ENCODE data around the gene PTPRN2.

The PTPRN2 gene

DNA sequence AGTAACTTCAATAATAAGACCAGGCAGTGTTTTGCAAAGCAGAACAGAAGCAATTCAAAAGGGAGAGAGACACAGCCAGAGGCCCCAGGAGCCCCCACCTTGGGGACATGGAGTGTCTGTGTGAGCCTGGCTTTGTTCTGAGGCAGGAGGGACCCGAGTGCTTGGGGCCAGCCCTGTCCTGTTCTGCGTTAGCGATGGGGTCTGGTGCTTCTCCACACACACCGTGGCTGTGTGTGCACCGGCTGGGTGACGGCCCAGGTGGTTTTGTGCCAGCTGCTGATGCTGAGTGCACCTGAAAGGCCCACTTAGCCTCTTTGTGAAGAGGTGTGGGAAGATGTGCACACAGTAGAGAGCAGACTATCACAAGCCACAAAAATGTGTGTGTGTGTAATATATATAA lies 781.9 kb downstream of the PTPRN2 start:
- ChIA-PET CTCF (no interaction called here), POLR2A (no interaction called here)
- no peak for TF ChIP-seq FOXK2 (IDR thresholded peaks at IDR 0.05)
- no peak for TF ChIP-seq FOXA1 (IDR thresholded peaks at IDR 0.05)
- DNase-seq (ENCODE audit: extremely low spot score): no peak

DNA sequence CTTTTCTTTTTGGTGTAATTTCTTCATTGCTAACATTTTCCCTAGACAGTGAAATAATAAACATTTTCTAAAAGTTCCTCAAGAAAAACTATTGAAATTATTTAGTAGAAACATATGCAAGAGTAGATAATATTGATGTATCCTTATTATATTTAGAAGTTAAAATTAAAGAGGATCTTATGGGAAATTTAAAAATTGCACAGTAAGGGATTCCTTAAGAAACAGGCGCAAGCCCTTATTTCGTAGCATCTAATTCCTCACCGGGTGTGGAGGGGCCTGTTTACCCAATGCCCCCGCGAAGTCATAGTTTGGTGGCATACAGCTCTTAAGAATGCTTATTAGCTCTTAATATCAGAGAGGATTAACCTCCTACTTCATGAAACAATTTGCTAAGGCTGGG lies 783.7 kb downstream of the PTPRN2 start:
- CTCF ChIA-PET: no interaction called here
- no peak for DNase-seq (ENCODE audit: extremely low spot score)
- TF ChIP-seq CTBP1 (IDR thresholded peaks at IDR 0.05; ENCODE audit: borderline replicate concordance): no peak
- TF ChIP-seq ELF4 (IDR thresholded peaks at IDR 0.05): no peak
- no peak for TF ChIP-seq FOXM1 (IDR thresholded peaks at IDR 0.05; ENCODE audit: borderline replicate concordance)
- TF ChIP-seq FOXA1 (IDR thresholded peaks at IDR 0.05): no peak
- no peak for TF ChIP-seq SP1 (IDR thresholded peaks at IDR 0.05)
- no peak for TF ChIP-seq NFRKB (IDR thresholded peaks at IDR 0.05)
- TF ChIP-seq TARDBP (IDR thresholded peaks at IDR 0.05): no peak
- no peak for TF ChIP-seq LEF1 (IDR thresholded peaks at IDR 0.05; ENCODE audit: borderline replicate concordance)
- POLR2A ChIA-PET: no interaction called here

DNA sequence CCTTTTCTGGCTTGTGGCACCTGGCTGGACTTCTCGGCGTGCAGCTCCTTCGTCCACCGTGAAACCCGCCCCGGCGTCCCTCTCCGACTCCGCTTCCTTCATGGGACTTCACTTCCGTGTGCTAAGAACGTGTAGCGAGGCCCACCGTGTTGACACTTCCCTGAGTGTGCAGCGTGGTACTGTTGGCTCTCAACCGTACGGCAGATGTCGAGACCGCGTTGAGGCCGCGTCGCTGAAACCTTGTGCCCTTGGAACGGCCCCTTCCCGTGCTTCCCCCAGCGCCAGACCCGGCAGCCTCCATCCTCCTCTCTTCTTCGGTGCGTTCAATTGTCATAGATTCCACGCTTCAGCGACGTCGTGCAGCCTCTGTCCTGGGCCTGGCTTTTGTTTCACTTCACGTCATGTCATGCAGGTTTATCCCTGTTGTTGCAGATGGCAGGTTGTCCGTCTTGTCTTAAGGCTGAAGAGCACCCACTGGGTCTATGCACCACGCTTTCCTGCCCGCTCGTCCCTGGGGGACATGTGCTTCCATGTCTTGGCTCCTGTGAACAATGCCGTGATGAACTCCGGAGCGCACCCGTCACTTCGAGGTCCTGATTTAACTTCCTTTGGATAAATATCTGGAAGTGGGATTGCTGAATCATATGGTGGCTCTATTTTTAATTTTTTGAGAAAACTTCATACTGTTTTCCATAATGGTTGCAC lies 785.5 kb downstream of the PTPRN2 start:
- ChIA-PET CTCF (no interaction called here), POLR2A (no interaction called here)
- TF ChIP-seq FOXK2 (IDR thresholded peaks at IDR 0.05): no peak
- no peak for TF ChIP-seq LEF1 (IDR thresholded peaks at IDR 0.05; ENCODE audit: borderline replicate concordance)
- no peak for TF ChIP-seq ARNT (IDR thresholded peaks at IDR 0.05)
- TF ChIP-seq FOXM1 (IDR thresholded peaks at IDR 0.05; ENCODE audit: borderline replicate concordance): no peak
- TF ChIP-seq SP1 (IDR thresholded peaks at IDR 0.05): no peak
- no peak for TF ChIP-seq FOXA1 (IDR thresholded peaks at IDR 0.05)
- no peak for TF ChIP-seq CTBP1 (IDR thresholded peaks at IDR 0.05; ENCODE audit: borderline replicate concordance)
- TF ChIP-seq BHLHE40 (IDR thresholded peaks at IDR 0.05; ENCODE audit: borderline replicate concordance): no peak
- TF ChIP-seq ELF4 (IDR thresholded peaks at IDR 0.05): no peak
- no peak for TF ChIP-seq TARDBP (IDR thresholded peaks at IDR 0.05)
- TF ChIP-seq L3MBTL2 (conservative IDR thresholded peaks at IDR 0.05): no peak
- no peak for TF ChIP-seq SUZ12 (IDR thresholded peaks at IDR 0.05)
- no peak for TF ChIP-seq ZNF384 (IDR thresholded peaks at IDR 0.05)
- TF ChIP-seq, protein P1, sequence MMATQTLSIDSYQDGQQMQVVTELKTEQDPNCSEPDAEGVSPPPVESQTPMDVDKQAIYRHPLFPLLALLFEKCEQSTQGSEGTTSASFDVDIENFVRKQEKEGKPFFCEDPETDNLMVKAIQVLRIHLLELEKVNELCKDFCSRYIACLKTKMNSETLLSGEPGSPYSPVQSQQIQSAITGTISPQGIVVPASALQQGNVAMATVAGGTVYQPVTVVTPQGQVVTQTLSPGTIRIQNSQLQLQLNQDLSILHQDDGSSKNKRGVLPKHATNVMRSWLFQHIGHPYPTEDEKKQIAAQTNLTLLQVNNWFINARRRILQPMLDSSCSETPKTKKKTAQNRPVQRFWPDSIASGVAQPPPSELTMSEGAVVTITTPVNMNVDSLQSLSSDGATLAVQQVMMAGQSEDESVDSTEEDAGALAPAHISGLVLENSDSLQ (IDR thresholded peaks at IDR 0.05): no peak
- no peak for TF ChIP-seq HDGF (IDR thresholded peaks at IDR 0.05; ENCODE audit: borderline replicate concordance)
- DNase-seq (ENCODE audit: extremely low spot score): no peak

DNA sequence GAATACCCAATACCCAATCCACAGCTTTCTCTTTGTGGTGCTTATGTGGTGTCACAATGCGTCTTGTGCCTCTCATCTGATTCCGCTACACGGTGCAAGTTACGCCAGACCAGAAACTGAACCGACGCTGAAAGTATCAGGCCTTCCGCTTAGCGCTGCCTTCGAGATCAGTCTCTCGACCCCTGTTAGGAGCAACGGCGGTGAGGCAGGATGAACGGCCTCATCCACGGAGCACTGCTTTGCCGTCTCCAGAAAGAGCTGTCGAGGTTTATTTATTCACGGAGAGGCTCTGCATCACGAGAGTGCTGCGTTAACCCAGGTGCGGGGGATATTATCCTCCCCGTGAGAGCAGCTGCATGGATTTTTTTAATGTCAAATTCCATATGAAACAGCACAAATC lies 786.5 kb downstream of the PTPRN2 start:
- POLR2A ChIA-PET: no interaction called here
- TF ChIP-seq NFRKB (IDR thresholded peaks at IDR 0.05) (no peak), HDGF (IDR thresholded peaks at IDR 0.05; ENCODE audit: borderline replicate concordance) (no peak), FOXA1 (IDR thresholded peaks at IDR 0.05) (no peak), ARNT (IDR thresholded peaks at IDR 0.05) (no peak), ZNF384 (IDR thresholded peaks at IDR 0.05) (no peak), FOXK2 (IDR thresholded peaks at IDR 0.05) (no peak), SP1 (IDR thresholded peaks at IDR 0.05) (no peak)
- TF ChIP-seq, protein P1 (IDR thresholded peaks at IDR 0.05): no peak
- CTCF ChIA-PET: no interaction called here
- DNase-seq (ENCODE audit: extremely low spot score): no peak

DNA sequence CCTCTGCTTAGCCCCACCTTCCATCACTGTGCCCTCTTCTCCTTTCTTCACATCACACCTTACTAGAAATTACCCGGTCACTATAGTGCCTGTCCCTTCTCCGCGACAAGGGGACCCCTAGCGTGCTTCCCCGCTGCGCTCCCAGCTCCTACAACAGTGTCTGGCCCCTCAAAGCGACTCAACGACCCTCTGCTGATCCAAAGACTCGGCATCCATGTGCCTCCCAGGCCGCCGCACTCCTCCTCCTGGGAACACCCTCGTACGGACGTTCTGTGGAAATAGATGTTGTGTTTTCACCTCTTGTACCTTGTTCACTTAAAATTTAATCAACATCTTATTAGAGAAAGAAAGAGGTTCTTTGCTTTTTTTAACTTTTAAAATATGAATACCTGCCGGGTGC lies 787.3 kb downstream of the PTPRN2 start:
- POLR2A ChIA-PET: no interaction called here
- CTCF ChIA-PET: no interaction called here
- DNase-seq (ENCODE audit: extremely low spot score): no peak
- TF ChIP-seq NFRKB (IDR thresholded peaks at IDR 0.05) (no peak), SUZ12 (IDR thresholded peaks at IDR 0.05) (no peak), LEF1 (IDR thresholded peaks at IDR 0.05; ENCODE audit: borderline replicate concordance) (no peak), ELF4 (IDR thresholded peaks at IDR 0.05) (no peak), ARNT (IDR thresholded peaks at IDR 0.05) (no peak), HDGF (IDR thresholded peaks at IDR 0.05; ENCODE audit: borderline replicate concordance) (no peak), ZNF384 (IDR thresholded peaks at IDR 0.05) (no peak)

DNA sequence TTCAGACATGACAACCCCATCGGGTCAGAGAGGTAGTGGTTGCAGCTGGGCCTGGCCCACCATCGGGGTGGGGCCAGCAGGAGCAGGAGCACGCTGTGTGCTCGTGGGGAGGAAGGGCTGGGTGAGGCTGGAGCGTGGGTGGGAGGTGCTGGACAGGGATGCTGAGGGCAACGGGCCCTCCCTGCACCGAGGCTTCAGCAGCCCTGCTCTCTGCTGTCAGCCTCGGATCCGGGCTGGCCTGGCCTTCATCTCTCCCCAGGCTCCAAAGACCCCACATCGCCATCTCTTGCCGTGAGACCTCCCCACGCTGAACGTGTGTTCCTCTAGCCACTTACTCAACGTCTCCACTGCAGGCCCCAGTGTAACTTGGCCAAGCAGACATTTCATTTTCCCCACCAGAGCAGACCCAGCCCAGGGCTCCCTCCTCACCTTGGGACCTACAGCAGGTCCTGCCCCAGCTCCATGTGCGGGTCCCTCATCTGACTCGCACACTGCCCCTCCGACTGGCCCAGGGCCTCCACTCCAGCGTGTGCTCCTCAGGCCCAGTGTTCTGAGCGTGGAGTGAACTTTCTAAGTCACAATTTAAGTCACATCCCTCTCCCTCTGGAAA lies 788.4 kb downstream of the PTPRN2 start:
- no peak for DNase-seq (ENCODE audit: extremely low spot score)
- ChIA-PET CTCF (no interaction called here), POLR2A (no interaction called here)
- no peak for TF ChIP-seq BHLHE40 (IDR thresholded peaks at IDR 0.05; ENCODE audit: borderline replicate concordance)
- no peak for TF ChIP-seq FOXK2 (IDR thresholded peaks at IDR 0.05)
- TF ChIP-seq ARNT (IDR thresholded peaks at IDR 0.05): no peak
- TF ChIP-seq ZNF384 (IDR thresholded peaks at IDR 0.05): no peak
- TF ChIP-seq, protein P1 (IDR thresholded peaks at IDR 0.05): no peak
- TF ChIP-seq FOXM1 (IDR thresholded peaks at IDR 0.05; ENCODE audit: borderline replicate concordance): no peak
- TF ChIP-seq L3MBTL2 (conservative IDR thresholded peaks at IDR 0.05): no peak
- TF ChIP-seq NFRKB (IDR thresholded peaks at IDR 0.05): no peak
- TF ChIP-seq SUZ12 (IDR thresholded peaks at IDR 0.05): no peak

DNA sequence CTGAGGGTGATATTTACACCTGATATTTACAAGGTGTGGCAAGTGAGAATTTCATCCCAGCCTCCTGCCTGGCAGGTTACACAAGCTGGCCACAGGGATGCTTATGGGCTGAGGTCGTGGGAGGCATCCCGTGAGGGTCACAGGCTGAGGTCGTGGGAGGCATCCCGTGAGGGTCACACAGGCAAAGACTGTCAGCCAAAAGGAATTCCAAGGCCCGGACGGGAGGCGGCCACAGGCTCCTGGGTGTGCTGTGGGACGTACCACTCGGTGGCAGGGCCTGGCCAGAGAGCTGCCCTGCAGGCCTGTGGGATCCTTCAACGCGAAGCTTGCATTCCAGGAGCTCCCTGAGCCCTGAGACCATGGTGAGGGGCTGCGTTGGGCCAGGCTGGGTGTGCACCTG lies 790.3 kb downstream of the PTPRN2 start:
- ChIA-PET CTCF (no interaction called here), POLR2A (no interaction called here)
- no peak for DNase-seq (ENCODE audit: extremely low spot score)
- no peak for TF ChIP-seq TARDBP (IDR thresholded peaks at IDR 0.05)
- no peak for TF ChIP-seq HDGF (IDR thresholded peaks at IDR 0.05; ENCODE audit: borderline replicate concordance)
- no peak for TF ChIP-seq ZNF384 (IDR thresholded peaks at IDR 0.05)
- no peak for TF ChIP-seq CTBP1 (IDR thresholded peaks at IDR 0.05; ENCODE audit: borderline replicate concordance)
- TF ChIP-seq FOXK2 (IDR thresholded peaks at IDR 0.05): no peak
- TF ChIP-seq FOXA1 (IDR thresholded peaks at IDR 0.05): no peak
- no peak for TF ChIP-seq ARNT (IDR thresholded peaks at IDR 0.05)
- no peak for TF ChIP-seq SUZ12 (IDR thresholded peaks at IDR 0.05)
- TF ChIP-seq FOXM1 (IDR thresholded peaks at IDR 0.05; ENCODE audit: borderline replicate concordance): no peak
- no peak for TF ChIP-seq NFRKB (IDR thresholded peaks at IDR 0.05)
- no peak for TF ChIP-seq LEF1 (IDR thresholded peaks at IDR 0.05; ENCODE audit: borderline replicate concordance)
- no peak for TF ChIP-seq SP1 (IDR thresholded peaks at IDR 0.05)
- TF ChIP-seq BHLHE40 (IDR thresholded peaks at IDR 0.05; ENCODE audit: borderline replicate concordance): no peak
- TF ChIP-seq L3MBTL2 (conservative IDR thresholded peaks at IDR 0.05): no peak
